Subcutaneous adipose tissue (tissue), 4 donors: Measurements from ENCODE around the gene CHST6. TPM values are rescaled to one million over a fixed set of nuclear protein-coding genes. Genes with fewer than 3 reads are reported as not detected.

Experiments
- total RNA-seq, 4 donors: library from RNA; depleted of rRNA; stranded (reverse); fragments of >200 nt; gene quantifications; one replicate each; pipeline ENCODE4 v1.1.0, GENCODE V29; 2016
- TF ChIP-seq, protein P1 (sequence below): fragments of 450-650 bp; IDR thresholded peaks from one replicate; pipeline ENCODE4 v1.5.1; 2016; ENCODE audit warnings: low read depth, mild to moderate bottlenecking, control low read depth, antibody characterized with exemption, moderate library complexity

CHST6 gene
- not detected for total RNA-seq

- TF ChIP-seq, protein P1, sequence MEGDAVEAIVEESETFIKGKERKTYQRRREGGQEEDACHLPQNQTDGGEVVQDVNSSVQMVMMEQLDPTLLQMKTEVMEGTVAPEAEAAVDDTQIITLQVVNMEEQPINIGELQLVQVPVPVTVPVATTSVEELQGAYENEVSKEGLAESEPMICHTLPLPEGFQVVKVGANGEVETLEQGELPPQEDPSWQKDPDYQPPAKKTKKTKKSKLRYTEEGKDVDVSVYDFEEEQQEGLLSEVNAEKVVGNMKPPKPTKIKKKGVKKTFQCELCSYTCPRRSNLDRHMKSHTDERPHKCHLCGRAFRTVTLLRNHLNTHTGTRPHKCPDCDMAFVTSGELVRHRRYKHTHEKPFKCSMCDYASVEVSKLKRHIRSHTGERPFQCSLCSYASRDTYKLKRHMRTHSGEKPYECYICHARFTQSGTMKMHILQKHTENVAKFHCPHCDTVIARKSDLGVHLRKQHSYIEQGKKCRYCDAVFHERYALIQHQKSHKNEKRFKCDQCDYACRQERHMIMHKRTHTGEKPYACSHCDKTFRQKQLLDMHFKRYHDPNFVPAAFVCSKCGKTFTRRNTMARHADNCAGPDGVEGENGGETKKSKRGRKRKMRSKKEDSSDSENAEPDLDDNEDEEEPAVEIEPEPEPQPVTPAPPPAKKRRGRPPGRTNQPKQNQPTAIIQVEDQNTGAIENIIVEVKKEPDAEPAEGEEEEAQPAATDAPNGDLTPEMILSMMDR, result no peak
These were observed at the start of gene CHST6 for GRCh38 chr16:75495076-75495674. CHST6 (minus strand) TSS chr16:75495441; CDS start chr16:75479828, 15,613 bp downstream.

DNA sequence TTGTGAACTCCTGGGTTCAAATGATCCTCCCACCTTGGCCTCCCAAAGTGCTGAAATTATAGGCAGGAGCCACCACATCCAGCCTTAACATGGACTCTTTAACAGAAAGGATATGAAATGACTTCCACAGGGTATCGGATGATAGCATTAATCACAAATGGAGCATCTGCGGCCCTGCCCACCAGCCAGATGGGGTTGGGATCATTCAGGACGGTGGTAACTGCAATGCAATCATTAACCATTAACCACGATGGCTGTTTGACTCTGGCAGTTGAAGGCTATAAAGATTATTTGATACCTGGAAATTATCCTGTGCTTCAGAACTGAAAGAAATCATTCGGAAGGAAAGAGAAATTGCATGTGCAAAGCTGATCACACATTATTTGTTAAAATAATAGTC, 46.0 kb upstream of the CHST6 start:
- TF ChIP-seq, protein P1, result no peak

DNA sequence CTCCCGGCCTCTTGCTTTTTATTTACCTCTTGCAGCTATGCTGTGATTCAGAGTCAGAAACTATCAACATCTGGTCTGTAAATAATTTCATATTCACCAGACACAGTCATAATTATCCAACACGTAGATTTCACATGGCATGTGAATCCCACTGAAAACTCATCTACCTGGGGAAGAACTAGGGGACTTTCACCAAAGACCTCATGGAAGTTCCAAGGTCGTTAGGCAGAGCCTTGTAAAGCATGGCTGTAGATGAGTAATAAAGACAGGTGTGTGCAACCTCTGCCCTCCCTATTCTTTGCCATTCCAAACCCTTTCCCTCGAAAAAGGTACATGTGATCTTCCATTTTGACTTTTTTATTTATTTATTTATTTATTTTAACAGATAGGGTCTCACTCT, 42.5 kb upstream of the CHST6 start:
- TF ChIP-seq, protein P1, result no peak

- TF ChIP-seq, protein P1, result no peak
These were observed 40.7 kb upstream of the CHST6 start, which contains the start of gene CHST5 for GRCh38 chr16:75535901-75536300. CHST5 (minus strand) TSS chr16:75536108; CDS start chr16:75530384, 5,724 bp downstream.

- TF ChIP-seq, protein P1, result no peak
These were observed 40.1 kb upstream of the CHST6 start for GRCh38 chr16:75535211-75535843.

GRCh38 chr16:75534560-75535205, 39.4 kb upstream of the CHST6 start:
- TF ChIP-seq, protein P1, result no peak

DNA sequence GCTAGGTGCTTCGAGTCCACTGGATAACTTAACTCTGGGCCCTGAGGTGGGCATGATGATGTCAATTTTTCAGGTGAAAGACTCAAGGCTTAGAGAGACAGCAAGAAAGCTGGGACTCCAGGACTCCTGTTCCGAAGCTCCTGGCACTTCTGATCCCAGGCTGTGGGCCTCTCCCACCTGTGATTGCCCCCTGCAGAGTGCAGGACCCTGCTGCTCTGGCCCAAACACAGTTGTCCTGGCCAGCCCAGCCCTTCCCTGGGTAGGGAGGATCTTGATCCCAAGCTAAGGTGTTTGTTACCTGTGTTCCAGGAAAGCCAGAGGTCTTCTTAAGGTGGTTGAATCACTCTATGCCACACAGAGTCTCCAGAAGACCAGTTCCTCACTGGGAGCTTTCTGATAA, 37.5 kb upstream of the CHST6 start:
- TF ChIP-seq, protein P1, result no peak
